NT2/D1 (cell line): ENCODE data around the gene RPL37.

Source experiments
- DNase-seq: peaks from one replicate; pipeline ENCODE4 v3.0.0-alpha.2; 2011; ENCODE audit warnings: low read depth, low spot score
- H3K27me3 ChIP-seq: 2 replicates; pipeline ENCODE4 v1.6.0; 2011; ENCODE audit warnings: mild to moderate bottlenecking; ENCODE audit not compliant: insufficient read length, insufficient read depth
- H3K36me3 ChIP-seq: 2 replicates; pipeline ENCODE4 v1.6.1; 2011; ENCODE audit warnings: mild to moderate bottlenecking, low read length, mixed read lengths; ENCODE audit not compliant: insufficient read depth, insufficient read length
- H3K4me1 ChIP-seq: 2 replicates; pipeline ENCODE4 v1.5.1; 2011; ENCODE audit not compliant: insufficient read depth, insufficient read length
- H3K4me3 ChIP-seq: 2 replicates; pipeline ENCODE4 v1.5.1; 2011; ENCODE audit warnings: low read depth; ENCODE audit not compliant: insufficient read length
- H3K9ac ChIP-seq: 2 replicates; pipeline ENCODE4 v1.6.0; 2011; ENCODE audit warnings: low read depth; ENCODE audit not compliant: insufficient read length
- H3K9me3 ChIP-seq: 2 replicates; pipeline ENCODE4 v1.5.1; 2011; ENCODE audit warnings: mild to moderate bottlenecking, low read length; ENCODE audit not compliant: insufficient read depth
- SUZ12 ChIP-seq: IDR thresholded peaks from 2 replicates; pipeline ENCODE4 v1.6.1; 2011; ENCODE audit not compliant: insufficient read length, insufficient read depth; ENCODE audit errors: extremely low read depth
- YY1 ChIP-seq: IDR thresholded peaks from 2 replicates; pipeline ENCODE4 v1.6.1; 2011; ENCODE audit not compliant: insufficient read length, insufficient read depth
- ZNF274 ChIP-seq: IDR thresholded peaks from 2 replicates; pipeline ENCODE4 v1.6.1; 2011; ENCODE audit warnings: mild to moderate bottlenecking, low read depth, low read length

RPL37 gene

GRCh38 chr5:40847525-40847924 lies 12.5 kb upstream of the RPL37 start:
- TF ChIP-seq SUZ12: no peak
- no peak for TF ChIP-seq ZNF274
- no peak for TF ChIP-seq YY1
- H3K9me3 ChIP-seq: no peaks in the 10 kb centered on the region
- H3K4me1 ChIP-seq: no peaks in the 10 kb centered on the region
- no peaks in the 10 kb centered on the region for H3K36me3 ChIP-seq
- H3K9ac ChIP-seq: no peak overlapping the region
- no peaks in the 10 kb centered on the region for H3K27me3 ChIP-seq
- no peak for DNase-seq
- H3K4me3 ChIP-seq: no peak overlapping the region

- Histone ChIP-seq H3K27me3 (no peaks in the 10 kb centered on the region), H3K9ac (no peak overlapping the region), H3K36me3 (no peaks in the 10 kb centered on the region), H3K4me3 (no peak overlapping the region), H3K9me3 (no peaks in the 10 kb centered on the region), H3K4me1 (no peaks in the 10 kb centered on the region)
- TF ChIP-seq YY1: no peak
- TF ChIP-seq ZNF274: no peak
- no peak for TF ChIP-seq SUZ12
- no peak for DNase-seq
Measured at GRCh38 chr5:40846371-40846770, 11.3 kb upstream of the RPL37 start.

- Histone ChIP-seq H3K9ac (no peak overlapping the region), H3K36me3 (no peaks in the 10 kb centered on the region), H3K4me1 (no peaks in the 10 kb centered on the region), H3K27me3 (no peaks in the 10 kb centered on the region), H3K4me3 (no peak overlapping the region), H3K9me3 (no peaks in the 10 kb centered on the region)
- no peak for DNase-seq
- TF ChIP-seq SUZ12: no peak
- TF ChIP-seq ZNF274: no peak
- TF ChIP-seq YY1: no peak
Measured at GRCh38 chr5:40844565-40844964, 9.5 kb upstream of the RPL37 start.

DNA sequence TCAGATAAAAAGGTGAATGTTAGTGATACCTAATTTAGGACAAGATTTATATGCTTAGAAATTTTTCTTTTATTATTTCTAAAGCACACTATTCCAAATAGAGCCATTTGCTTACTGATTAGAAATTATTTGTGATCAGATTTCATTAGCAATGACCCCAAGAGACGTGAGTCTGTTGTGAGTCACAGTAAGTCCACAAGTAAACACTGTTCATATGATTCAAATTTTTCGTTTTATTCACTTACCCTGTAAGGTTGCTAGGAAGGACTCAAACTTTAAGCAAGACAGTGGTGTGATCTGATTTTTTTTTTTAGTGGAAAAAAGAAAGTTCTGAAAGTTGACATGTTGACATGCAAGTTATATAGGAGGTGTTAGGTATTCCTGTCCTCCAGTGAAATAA lies 7.3 kb upstream of the RPL37 start:
- no peaks in the 10 kb centered on the region for H3K9me3 ChIP-seq
- TF ChIP-seq YY1 (no peak), ZNF274 (no peak), SUZ12 (no peak)
- no peak overlapping the region for H3K9ac ChIP-seq
- no peaks in the 10 kb centered on the region for H3K4me1 ChIP-seq
- no peaks in the 10 kb centered on the region for H3K36me3 ChIP-seq
- H3K4me3 ChIP-seq: no peak overlapping the region
- H3K27me3 ChIP-seq: no peaks in the 10 kb centered on the region
- no peak for DNase-seq

- H3K9ac ChIP-seq: no peak within 1 kb of the TSS
Measured at GRCh38 chr5:40841068-40841805, 6.2 kb upstream of the RPL37 start, which contains the start of gene CARD6. TSS of gene CARD6 (plus strand) at chr5:40841367. CDS start at chr5:40841383, 16 bp downstream.

GRCh38 chr5:40838086-40838485 lies 3.1 kb upstream of the RPL37 start:
- Histone ChIP-seq H3K9ac (no peak overlapping the region), H3K4me3 (no peak overlapping the region), H3K9me3 (no peaks in the 10 kb centered on the region), H3K27me3 (no peaks in the 10 kb centered on the region), H3K4me1 (no peaks in the 10 kb centered on the region), H3K36me3 (peaks cover 17% of the 10 kb centered on the region)
- TF ChIP-seq ZNF274 (no peak), SUZ12 (no peak), YY1 (no peak)
- no peak for DNase-seq

More at GRCh38 chr5:40841068-40841805, 6.2 kb upstream of the RPL37 start, which contains the start of gene CARD6:
- Histone ChIP-seq H3K4me3 (no peak within 1 kb of the TSS), H3K27me3 (no peaks in the 10 kb centered on the region), H3K9me3 (no peaks in the 10 kb centered on the region), H3K4me1 (no peaks in the 10 kb centered on the region), H3K36me3 (no peaks in the 10 kb centered on the region)
- DNase-seq: no peak
- TF ChIP-seq SUZ12: no peak

DNA sequence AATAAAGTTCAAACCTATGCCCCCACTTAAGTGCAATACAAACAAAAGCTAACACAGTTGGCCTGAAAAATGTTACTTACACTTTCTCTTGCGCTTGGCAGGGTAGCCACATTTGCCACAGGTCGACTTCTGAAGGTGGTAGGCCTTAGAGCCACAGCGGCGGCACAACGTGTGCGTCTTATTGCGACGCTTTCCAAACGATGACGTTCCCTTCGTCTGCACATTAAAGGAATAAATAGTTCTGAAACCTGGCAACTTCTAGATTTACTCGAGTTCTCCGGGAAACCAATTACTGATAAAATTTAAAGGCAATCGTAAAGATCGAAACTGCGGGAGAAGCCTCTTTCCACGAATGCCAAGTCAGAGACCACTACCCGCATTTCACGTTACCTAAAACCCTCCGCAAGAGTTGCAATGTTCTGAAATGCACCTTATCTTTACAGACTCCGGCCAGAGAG lies 602 bp downstream of the RPL37 start:
- Histone ChIP-seq H3K36me3 (peaks cover 54% of the 10 kb centered on the region), H3K9me3 (no peaks in the 10 kb centered on the region), H3K4me1 (no peaks in the 10 kb centered on the region), H3K4me3 (peak overlapping the region; percentile 95), H3K27me3 (no peaks in the 10 kb centered on the region), H3K9ac (peak overlapping the region; percentile 98)
- no peak for TF ChIP-seq SUZ12
- no peak for TF ChIP-seq ZNF274
- no peak for TF ChIP-seq YY1
- no peak for DNase-seq
